ENCODE measurements around the gene MYCBP2. TPM values are rescaled to one million over a fixed set of nuclear protein-coding genes. Genes with fewer than 3 reads are reported as not detected.

The MYCBP2 gene
- total RNA-seq, 1 donor from 2014 or later: 91.6 TPM

- Histone ChIP-seq H3K4me1 (peaks cover 64% of the 10 kb centered on the region), H3K4me3 (no peak overlapping the region), H3K27me3 (ENCODE audit: low read depth) (no peaks in the 10 kb centered on the region), H3K36me3 (no peaks in the 10 kb centered on the region), H3K9me3 (no peaks in the 10 kb centered on the region), H3K27ac (no peak overlapping the region)
- intact Hi-C loops (cut with DNase I): no loop called here
- TF ChIP-seq, protein P1, sequence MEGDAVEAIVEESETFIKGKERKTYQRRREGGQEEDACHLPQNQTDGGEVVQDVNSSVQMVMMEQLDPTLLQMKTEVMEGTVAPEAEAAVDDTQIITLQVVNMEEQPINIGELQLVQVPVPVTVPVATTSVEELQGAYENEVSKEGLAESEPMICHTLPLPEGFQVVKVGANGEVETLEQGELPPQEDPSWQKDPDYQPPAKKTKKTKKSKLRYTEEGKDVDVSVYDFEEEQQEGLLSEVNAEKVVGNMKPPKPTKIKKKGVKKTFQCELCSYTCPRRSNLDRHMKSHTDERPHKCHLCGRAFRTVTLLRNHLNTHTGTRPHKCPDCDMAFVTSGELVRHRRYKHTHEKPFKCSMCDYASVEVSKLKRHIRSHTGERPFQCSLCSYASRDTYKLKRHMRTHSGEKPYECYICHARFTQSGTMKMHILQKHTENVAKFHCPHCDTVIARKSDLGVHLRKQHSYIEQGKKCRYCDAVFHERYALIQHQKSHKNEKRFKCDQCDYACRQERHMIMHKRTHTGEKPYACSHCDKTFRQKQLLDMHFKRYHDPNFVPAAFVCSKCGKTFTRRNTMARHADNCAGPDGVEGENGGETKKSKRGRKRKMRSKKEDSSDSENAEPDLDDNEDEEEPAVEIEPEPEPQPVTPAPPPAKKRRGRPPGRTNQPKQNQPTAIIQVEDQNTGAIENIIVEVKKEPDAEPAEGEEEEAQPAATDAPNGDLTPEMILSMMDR (IDR thresholded peaks at IDR 0.05): no peak
- DNase-seq: no peak
- ATAC-seq: no peak
Observed at GRCh38 chr13:77310161-77310560, 16.7 kb downstream of the MYCBP2 start.

DNA sequence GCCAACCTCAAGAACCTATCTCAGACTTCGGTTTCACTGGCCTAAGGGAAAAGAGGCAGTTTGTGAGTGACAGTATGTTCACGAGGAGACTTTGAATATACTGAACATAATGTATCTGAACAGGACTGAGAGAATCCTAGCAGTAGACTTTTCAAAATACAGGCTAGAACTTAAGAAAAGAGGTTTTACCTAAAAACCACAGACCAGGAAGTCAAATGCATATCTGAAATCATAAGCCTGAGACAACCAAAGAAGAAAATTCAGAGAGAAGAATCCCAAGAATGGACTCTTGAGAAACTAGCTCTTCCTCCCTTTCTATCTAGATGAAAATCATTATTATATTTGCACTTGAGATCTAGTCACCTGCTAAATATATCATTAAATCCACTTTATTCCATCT, 17.6 kb downstream of the MYCBP2 start:
- H3K27ac ChIP-seq: no peak overlapping the region
- no peaks in the 10 kb centered on the region for H3K27me3 ChIP-seq (ENCODE audit: low read depth)
- no peaks in the 10 kb centered on the region for H3K36me3 ChIP-seq
- no peaks in the 10 kb centered on the region for H3K9me3 ChIP-seq
- peaks cover 68% of the 10 kb centered on the region for H3K4me1 ChIP-seq
- TF ChIP-seq, protein P1 (IDR thresholded peaks at IDR 0.05): no peak
- ATAC-seq: no peak
- DNase-seq: no peak
- no peak overlapping the region for H3K4me3 ChIP-seq
- intact Hi-C loops (cut with DNase I): no loop called here

DNA sequence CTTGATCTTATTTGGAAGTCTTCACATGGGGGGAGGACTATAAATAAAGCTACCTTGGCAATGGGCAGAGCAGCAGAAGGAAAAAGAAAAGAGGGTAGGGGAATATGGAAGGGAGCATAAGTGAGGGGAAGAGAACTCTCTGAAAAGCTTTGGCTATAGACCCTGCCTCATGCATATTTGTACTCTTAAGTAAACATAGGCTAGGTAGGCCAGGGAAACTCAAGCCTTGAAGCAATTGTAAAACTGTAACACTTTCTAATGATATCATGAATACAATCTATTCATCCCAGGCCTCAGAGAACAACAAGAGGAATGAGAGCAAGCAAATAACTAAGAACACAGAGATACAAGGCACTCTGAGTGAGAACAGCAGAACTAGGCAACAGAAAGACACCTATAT, 20.4 kb downstream of the MYCBP2 start:
- intact Hi-C loops (cut with DNase I): no loop called here
- no peaks in the 10 kb centered on the region for H3K9me3 ChIP-seq
- TF ChIP-seq, protein P1 (IDR thresholded peaks at IDR 0.05): no peak
- H3K4me3 ChIP-seq: no peak overlapping the region
- H3K36me3 ChIP-seq: no peaks in the 10 kb centered on the region
- ATAC-seq (peak in 1 of 2 donors; percentile 32), DNase-seq (no peak)
- H3K4me1 ChIP-seq: peaks cover 61% of the 10 kb centered on the region
- no peak overlapping the region for H3K27ac ChIP-seq
- no peaks in the 10 kb centered on the region for H3K27me3 ChIP-seq (ENCODE audit: low read depth)

- DNase-seq (no peak), ATAC-seq (no peak)
- Histone ChIP-seq H3K4me1 (peaks cover 63% of the 10 kb centered on the region), H3K27ac (no peak overlapping the region), H3K36me3 (no peaks in the 10 kb centered on the region), H3K4me3 (no peak overlapping the region), H3K27me3 (ENCODE audit: low read depth) (no peaks in the 10 kb centered on the region), H3K9me3 (no peaks in the 10 kb centered on the region)
- intact Hi-C loops (cut with DNase I): no loop called here
- TF ChIP-seq, protein P1 (IDR thresholded peaks at IDR 0.05): no peak
Observed at GRCh38 chr13:77305266-77305665, 21.6 kb downstream of the MYCBP2 start.

GRCh38 chr13:77300176-77301037, 26.5 kb downstream of the MYCBP2 start:
- H3K4me3 ChIP-seq: peak overlapping the region; percentile 17
- ATAC-seq (peak; percentile 35 to 87), DNase-seq (no peak)
- peak overlapping the region; percentile 48 for H3K27ac ChIP-seq
- no peaks in the 10 kb centered on the region for H3K9me3 ChIP-seq
- peaks cover 50% of the 10 kb centered on the region for H3K4me1 ChIP-seq
- intact Hi-C loops (cut with DNase I): no loop called here
- TF ChIP-seq, protein P1 (IDR thresholded peaks at IDR 0.05): no peak
- peaks cover 3% of the 10 kb centered on the region for H3K36me3 ChIP-seq
- no peaks in the 10 kb centered on the region for H3K27me3 ChIP-seq (ENCODE audit: low read depth)
